ENCODE measurements around the gene ALDH1A3.

DNA sequence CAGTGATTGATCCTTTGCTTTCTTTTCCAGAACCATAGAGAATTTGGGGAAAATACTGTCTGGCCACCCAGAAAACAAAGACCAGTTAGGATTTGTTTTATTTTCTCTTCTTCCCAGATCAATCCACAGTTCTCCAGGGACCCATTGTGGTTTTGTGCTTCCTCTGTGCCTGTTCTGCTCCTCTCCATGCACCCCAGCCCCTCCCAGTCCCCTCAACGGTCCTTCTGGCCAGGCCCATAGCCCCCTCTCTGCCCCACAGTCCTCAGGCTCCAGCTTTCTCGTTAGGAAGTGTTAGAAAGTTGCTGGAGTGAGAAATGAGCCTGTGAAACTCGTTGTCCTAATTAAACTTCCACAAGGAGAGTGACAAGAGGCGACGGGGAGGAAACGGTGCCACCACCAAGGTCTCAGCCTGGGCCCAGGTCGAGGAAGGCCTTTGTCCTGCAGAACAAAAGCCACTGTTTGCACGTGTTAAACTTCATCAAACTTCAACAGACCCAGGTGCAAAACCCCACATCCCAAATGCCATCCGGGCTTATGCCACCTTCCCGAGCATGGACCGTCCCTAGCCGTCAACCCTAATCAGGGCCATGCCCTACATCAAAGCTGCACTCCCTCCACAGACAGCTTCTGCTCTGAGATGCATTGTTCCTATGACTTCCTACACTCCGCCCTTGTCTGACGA, 18.7 kb upstream of the ALDH1A3 start:
- TF ChIP-seq POLR2A (IDR thresholded peaks at IDR 0.05) (no peak), POLR2AphosphoS5 (IDR thresholded peaks at IDR 0.05; ENCODE audit: insufficient read depth in 1 of 2, low read depth in 1 of 2) (no peak)
- TF ChIP-seq, protein P1, sequence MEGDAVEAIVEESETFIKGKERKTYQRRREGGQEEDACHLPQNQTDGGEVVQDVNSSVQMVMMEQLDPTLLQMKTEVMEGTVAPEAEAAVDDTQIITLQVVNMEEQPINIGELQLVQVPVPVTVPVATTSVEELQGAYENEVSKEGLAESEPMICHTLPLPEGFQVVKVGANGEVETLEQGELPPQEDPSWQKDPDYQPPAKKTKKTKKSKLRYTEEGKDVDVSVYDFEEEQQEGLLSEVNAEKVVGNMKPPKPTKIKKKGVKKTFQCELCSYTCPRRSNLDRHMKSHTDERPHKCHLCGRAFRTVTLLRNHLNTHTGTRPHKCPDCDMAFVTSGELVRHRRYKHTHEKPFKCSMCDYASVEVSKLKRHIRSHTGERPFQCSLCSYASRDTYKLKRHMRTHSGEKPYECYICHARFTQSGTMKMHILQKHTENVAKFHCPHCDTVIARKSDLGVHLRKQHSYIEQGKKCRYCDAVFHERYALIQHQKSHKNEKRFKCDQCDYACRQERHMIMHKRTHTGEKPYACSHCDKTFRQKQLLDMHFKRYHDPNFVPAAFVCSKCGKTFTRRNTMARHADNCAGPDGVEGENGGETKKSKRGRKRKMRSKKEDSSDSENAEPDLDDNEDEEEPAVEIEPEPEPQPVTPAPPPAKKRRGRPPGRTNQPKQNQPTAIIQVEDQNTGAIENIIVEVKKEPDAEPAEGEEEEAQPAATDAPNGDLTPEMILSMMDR (IDR thresholded peaks at IDR 0.05) = no peak
